Left lung (tissue), 10 donors: ENCODE data around the gene TCHH. TPM values are rescaled to one million over a fixed set of nuclear protein-coding genes. Genes with fewer than 3 reads are reported as not detected.

Experiments
- ATAC-seq: fragments of 200-7000 bp; cut with Tn5 transposase; one replicate; pipeline ENCODE4 v1.9.1; 2020; ENCODE audit warnings: moderate library complexity
- DNase-seq, 4 donors: peaks; one replicate each; pipeline ENCODE4 v3.0.0-alpha.2; 2013 to 2020
- H3K27ac ChIP-seq, 2 donors: fragments of 200-600 bp; sonication (generic) in 1 of 2; one replicate each; pipeline versions ENCODE4 v1.5.0 to v1.8.0; 2020 to 2021
- H3K27me3 ChIP-seq, 2 donors: fragments of 200-600 bp; sonication (generic) in 1 of 2; one replicate each; pipeline versions ENCODE4 v1.5.0 to v1.8.0; 2020 to 2021
- H3K36me3 ChIP-seq, 2 donors: fragments of 200-600 bp; sonication (generic) in 1 of 2; one replicate each; pipeline versions ENCODE4 v1.5.0 to v1.8.0; 2020 to 2021
- H3K4me1 ChIP-seq, 2 donors: fragments of 200-600 bp; one replicate each; pipeline ENCODE4 v1.8.0; 2021
- H3K4me3 ChIP-seq, 2 donors: fragments of 200-600 bp; sonication (generic) in 1 of 2; one replicate each; pipeline versions ENCODE4 v1.5.0 to v1.8.0; 2020 to 2021; ENCODE audit warnings: mild to moderate bottlenecking in 1 of 2
- H3K9me3 ChIP-seq, 2 donors: fragments of 200-600 bp; sonication (generic) in 1 of 2; one replicate each; pipeline versions ENCODE4 v1.5.0 to v1.8.0; 2020 to 2021
- intact Hi-C, 2 donors: fragments of 100-400 bp; cut with DNase I; formaldehyde crosslinking; loops; one replicate each; pipeline versions ENCODE4 v1.11.2 to v1.14.2; 2022
- polyA plus RNA-seq, 6 donors: library from polyadenylated mRNA; unstranded; fragments of 120-200 nt; gene quantifications; one replicate each; pipeline ENCODE4 v1.2.1, GENCODE V29; 2013; ENCODE audit not compliant: insufficient read length in 6 of 6
- total RNA-seq, 2 donors: library from RNA; stranded (reverse); fragmentation: NEBNext Ultra II Directional; extraction: Animal tissue kit (Norgen Biotek cat#: 25700); gene quantifications; one replicate each; pipeline ENCODE4 v1.2.1, GENCODE V29; 2021
- TF ChIP-seq, protein P1 (sequence below), 2 donors: fragments of 200-600 bp; sonication (generic) in 1 of 2; IDR thresholded peaks; one replicate each; pipeline versions ENCODE4 v1.5.0 to v1.8.0; 2021; ENCODE audit warnings: antibody characterized with exemption in 2 of 2
- donor health status: DM: no; HTN: yes; CAD: no.
- donor health status: DM: no; HTN: no; CAD: no.

Gene TCHH
- total and polyA plus RNA-seq, 8 donors, result 0.03 to 0.16 (median 0.08) TPM

DNA sequence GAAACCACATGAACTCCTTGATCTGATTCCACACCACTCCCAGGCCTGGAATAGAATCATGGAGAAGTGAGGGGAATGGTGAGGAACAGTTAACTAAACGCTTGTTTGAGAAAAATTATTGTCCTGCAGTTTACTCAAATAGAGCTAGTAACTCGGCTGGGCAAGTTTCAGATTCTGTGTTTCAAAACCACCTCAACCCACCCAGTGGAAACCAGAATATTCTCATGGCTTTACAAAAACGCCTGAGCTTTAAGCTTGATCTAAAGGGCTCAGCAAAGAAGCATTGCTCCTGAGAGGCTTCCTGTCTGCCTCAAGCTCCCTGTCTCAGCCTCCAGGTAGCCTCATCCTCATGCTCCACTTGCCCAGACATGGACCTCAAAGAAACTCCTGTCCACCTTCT lies 42.9 kb downstream of the TCHH start:
- TF ChIP-seq, protein P1, sequence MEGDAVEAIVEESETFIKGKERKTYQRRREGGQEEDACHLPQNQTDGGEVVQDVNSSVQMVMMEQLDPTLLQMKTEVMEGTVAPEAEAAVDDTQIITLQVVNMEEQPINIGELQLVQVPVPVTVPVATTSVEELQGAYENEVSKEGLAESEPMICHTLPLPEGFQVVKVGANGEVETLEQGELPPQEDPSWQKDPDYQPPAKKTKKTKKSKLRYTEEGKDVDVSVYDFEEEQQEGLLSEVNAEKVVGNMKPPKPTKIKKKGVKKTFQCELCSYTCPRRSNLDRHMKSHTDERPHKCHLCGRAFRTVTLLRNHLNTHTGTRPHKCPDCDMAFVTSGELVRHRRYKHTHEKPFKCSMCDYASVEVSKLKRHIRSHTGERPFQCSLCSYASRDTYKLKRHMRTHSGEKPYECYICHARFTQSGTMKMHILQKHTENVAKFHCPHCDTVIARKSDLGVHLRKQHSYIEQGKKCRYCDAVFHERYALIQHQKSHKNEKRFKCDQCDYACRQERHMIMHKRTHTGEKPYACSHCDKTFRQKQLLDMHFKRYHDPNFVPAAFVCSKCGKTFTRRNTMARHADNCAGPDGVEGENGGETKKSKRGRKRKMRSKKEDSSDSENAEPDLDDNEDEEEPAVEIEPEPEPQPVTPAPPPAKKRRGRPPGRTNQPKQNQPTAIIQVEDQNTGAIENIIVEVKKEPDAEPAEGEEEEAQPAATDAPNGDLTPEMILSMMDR (IDR thresholded peaks at IDR 0.05), result no peak
- Histone ChIP-seq H3K27ac (no peak overlapping the region), H3K4me1 (no peaks in the 10 kb centered on the region), H3K9me3 (no peaks in the 10 kb centered on the region), H3K4me3 (no peak overlapping the region), H3K27me3 (peaks cover 0 to 33% of the 10 kb centered on the region in 2 donors), H3K36me3 (no peaks in the 10 kb centered on the region)
- intact Hi-C loops, result no loop called here
- ATAC-seq (no peak), DNase-seq (no peak)

DNA sequence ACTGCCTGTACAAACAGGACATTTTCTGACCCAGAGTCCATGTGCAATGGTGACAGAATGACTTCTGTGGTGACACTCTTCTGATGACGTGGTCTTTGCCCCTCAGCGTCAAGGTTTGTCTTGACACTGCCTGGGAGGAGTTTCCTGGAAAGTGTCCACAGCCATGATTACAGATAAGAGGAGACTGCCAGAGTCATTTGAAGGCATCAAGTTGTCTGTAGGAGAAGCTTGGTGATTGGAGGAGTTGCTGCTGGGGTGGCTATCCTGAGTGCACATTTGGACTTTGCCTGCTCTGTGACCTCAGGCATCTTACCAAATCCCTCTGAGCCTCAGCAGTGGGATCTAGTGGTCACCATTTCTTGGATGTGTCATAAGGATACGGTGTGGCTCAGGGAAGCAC lies 44.1 kb downstream of the TCHH start:
- Histone ChIP-seq H3K4me1 (no peaks in the 10 kb centered on the region), H3K9me3 (no peaks in the 10 kb centered on the region), H3K27me3 (peaks cover 0 to 26% of the 10 kb centered on the region in 2 donors), H3K27ac (no peak overlapping the region), H3K36me3 (no peaks in the 10 kb centered on the region), H3K4me3 (no peak overlapping the region)
- intact Hi-C loops, result no loop called here
- no peak for DNase-seq
- TF ChIP-seq, protein P1 (IDR thresholded peaks at IDR 0.05), result no peak
- no peak for ATAC-seq

DNA sequence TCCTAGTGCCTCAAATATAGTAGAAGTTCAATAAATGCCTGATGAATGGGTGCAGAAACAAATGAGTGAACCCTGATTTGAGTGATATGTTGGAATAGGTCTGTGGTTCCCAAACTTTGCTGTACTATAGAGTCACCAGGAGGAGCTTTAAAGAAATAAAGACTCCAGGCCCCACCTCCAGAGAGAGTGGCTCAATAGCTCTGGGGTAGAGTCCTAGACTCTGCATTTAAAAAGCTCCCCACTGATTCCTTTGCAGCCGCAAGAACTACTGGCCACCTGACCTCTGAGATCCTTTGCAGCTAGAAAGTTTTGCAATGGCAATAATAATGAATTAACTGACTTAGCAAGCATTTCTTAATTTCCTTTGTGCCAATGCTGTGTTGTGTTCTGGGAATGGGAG lies 47.3 kb downstream of the TCHH start:
- H3K4me3 ChIP-seq, result no peak overlapping the region
- ATAC-seq (no peak), DNase-seq (no peak)
- TF ChIP-seq, protein P1 (IDR thresholded peaks at IDR 0.05), result no peak
- peaks cover 0 to 14% of the 10 kb centered on the region in 2 donors for H3K27me3 ChIP-seq
- H3K4me1 ChIP-seq, result no peaks in the 10 kb centered on the region
- H3K36me3 ChIP-seq, result no peaks in the 10 kb centered on the region
- no peak overlapping the region for H3K27ac ChIP-seq
- H3K9me3 ChIP-seq, result no peaks in the 10 kb centered on the region
- intact Hi-C loops, result no loop called here

DNA sequence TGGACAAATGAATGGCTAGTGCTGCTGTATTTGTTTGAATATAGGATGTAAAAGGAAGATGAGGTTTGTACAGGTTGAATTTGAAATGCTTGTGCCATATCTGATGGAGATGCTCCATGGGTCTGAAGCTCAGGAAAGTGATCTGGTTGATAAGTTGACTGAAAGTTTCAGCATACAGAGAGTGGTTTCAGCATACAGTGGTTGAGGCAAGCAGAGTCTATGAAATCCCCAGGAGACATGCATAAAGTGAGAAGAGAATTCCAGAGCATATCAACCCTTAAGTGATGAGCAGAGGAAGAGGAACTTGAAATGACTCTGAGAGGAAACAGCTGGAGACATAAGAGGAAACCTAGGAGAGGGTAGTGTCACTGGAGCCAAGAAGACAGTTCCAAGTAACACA lies 48.1 kb downstream of the TCHH start:
- H3K4me1 ChIP-seq, result no peaks in the 10 kb centered on the region
- no peaks in the 10 kb centered on the region for H3K9me3 ChIP-seq
- intact Hi-C loops, result no loop called here
- H3K27me3 ChIP-seq, result peaks cover 0 to 6% of the 10 kb centered on the region in 2 donors
- no peaks in the 10 kb centered on the region for H3K36me3 ChIP-seq
- no peak overlapping the region for H3K4me3 ChIP-seq
- TF ChIP-seq, protein P1 (IDR thresholded peaks at IDR 0.05), result no peak
- no peak for ATAC-seq
- DNase-seq, result no peak
- H3K27ac ChIP-seq, result no peak overlapping the region

DNA sequence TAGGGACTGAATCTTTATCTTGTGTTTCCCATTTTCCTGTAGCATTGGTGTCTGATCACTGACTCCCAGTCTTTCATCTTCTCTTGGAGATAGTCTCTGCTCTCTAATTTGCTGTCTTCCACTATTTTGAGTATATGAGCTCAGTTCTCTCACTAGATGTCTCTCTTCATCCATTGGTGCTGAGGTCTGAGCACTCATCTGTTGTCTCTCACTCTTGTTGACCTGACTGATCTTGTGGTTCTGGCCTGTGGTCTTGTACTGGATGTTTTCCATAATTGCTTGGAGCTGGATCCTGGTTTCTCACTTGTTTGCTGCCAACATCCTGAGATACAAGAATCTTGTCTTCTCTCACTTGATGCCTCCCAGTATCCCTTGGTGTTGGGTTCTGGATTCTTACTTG lies 53.3 kb downstream of the TCHH start:
- H3K27ac ChIP-seq, result no peak overlapping the region
- intact Hi-C loops, result no loop called here
- ATAC-seq, result no peak
- no peak for DNase-seq
- H3K4me1 ChIP-seq, result no peaks in the 10 kb centered on the region
- peaks cover 3 to 36% of the 10 kb centered on the region in 2 donors for H3K27me3 ChIP-seq
- H3K9me3 ChIP-seq, result no peaks in the 10 kb centered on the region
- H3K4me3 ChIP-seq, result no peak overlapping the region
- TF ChIP-seq, protein P1 (IDR thresholded peaks at IDR 0.05), result no peak
- H3K36me3 ChIP-seq, result no peaks in the 10 kb centered on the region

Other genes starting within 250 kb of the TCHH start
- 10 to 100 TPM; 10.6 to 13.7 TPM for gene THEM4, start 205.9 kb downstream of the TCHH start, total RNA-seq
- gene THEM4, start 205.9 kb downstream of the TCHH start, polyA plus RNA-seq, result 10 to 100 TPM; 25.5 to 36.8 (median 33.8) TPM
- gene S100A10, start 121.6 kb downstream of the TCHH start, total RNA-seq, result 1,000 to 10,000 TPM; 1,069 to 1,250 TPM
- gene S100A10, start 121.6 kb downstream of the TCHH start, polyA plus RNA-seq, result 100 to 1,000 TPM; 415 to 615 (median 485) TPM
- 100 to 1,000 TPM; 671 to 868 TPM for gene S100A11, start 78.4 kb downstream of the TCHH start, total RNA-seq
- 100 to 1,000 TPM; 203 to 307 (median 233) TPM for gene S100A11, start 78.4 kb downstream of the TCHH start, polyA plus RNA-seq
- gene TCHHL1, start 26.4 kb downstream of the TCHH start, total RNA-seq, result not detected
- not detected for gene TCHHL1, start 26.4 kb downstream of the TCHH start, polyA plus RNA-seq
- not detected for gene RPTN, start 43.8 kb upstream of the TCHH start, total RNA-seq
- not detected for gene RPTN, start 43.8 kb upstream of the TCHH start, polyA plus RNA-seq
- not detected for gene HRNR, start 108.7 kb upstream of the TCHH start, total RNA-seq
- under 1 TPM; 0.10 to 0.54 (median 0.21) TPM for gene HRNR, start 108.7 kb upstream of the TCHH start, polyA plus RNA-seq
- not detected for gene FLG, start 209.8 kb upstream of the TCHH start, total RNA-seq
- 1 to 10 TPM in 4 of 6 donors, under 1 TPM in 2; 0.14 to 2.0 (median 1.4) TPM for gene FLG, start 209.8 kb upstream of the TCHH start, polyA plus RNA-seq
- gene FLG2, start 244.6 kb upstream of the TCHH start, total RNA-seq, result not detected
- gene FLG2, start 244.6 kb upstream of the TCHH start, polyA plus RNA-seq, result under 1 TPM; 0.01 to 0.27 (median 0.16) TPM